ENCODE data around the gene MRPL36. TPM values are rescaled to one million over a fixed set of nuclear protein-coding genes. Genes with fewer than 3 reads are reported as not detected.

MRPL36 gene
- total and polyA plus RNA-seq, 8 donors = 4.9 to 101 (median 72.8) TPM

GRCh38 chr5:1793966-1794900, 5.4 kb downstream of the MRPL36 start:
- Histone ChIP-seq H3K4me1 (peaks cover 7 to 39% (median 26%) of the 10 kb centered on the region in 4 donors), H3K27me3 (no peaks in the 10 kb centered on the region), H3K36me3 (peaks cover 13 to 29% (median 28%) of the 10 kb centered on the region in 4 donors), H3K4me3 (no peak overlapping the region), H3K27ac (peak overlapping the region in 1 of 5 donors; percentile 66), H3K9me3 (no peaks in the 10 kb centered on the region)
- TF ChIP-seq POLR2A (IDR thresholded peaks at IDR 0.05) (no peak), CTCF (IDR thresholded peaks at IDR 0.05) (no peak), EP300 (IDR thresholded peaks at IDR 0.05) (no peak), POLR2AphosphoS5 (IDR thresholded peaks at IDR 0.05) (no peak)
- DNase-seq = no peak
- intact Hi-C loops (cut with DNase I; ENCODE audit: low total_unique reads) = no loop called here
- 81 to 86% (median 84%) methylated on average over 27 to 33 of the region's 33 CpGs for WGBS, 5 donors

DNA sequence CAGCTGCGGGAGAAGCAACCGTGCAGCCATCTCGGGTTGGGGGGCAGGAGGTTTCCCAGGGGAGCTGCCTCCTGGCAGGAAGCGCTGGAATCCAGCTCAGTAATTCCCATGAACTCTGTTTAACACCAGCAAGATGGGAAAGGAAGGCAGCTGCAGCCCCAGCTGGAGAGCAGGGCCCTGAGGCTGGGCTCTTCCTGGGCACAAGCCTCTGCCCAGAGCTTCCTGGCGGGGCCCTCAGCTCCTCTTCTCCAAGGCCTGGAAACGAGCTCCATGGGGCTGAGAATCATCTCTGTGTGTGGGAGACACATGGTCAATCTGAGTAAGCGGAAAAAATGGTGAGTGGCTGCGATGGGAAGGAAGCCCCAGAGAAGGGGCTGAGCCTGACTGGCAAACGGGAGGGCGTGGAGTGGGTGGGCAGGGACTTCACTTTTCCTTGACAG, 6.3 kb downstream of the MRPL36 start:
- Histone ChIP-seq H3K4me3 (peak overlapping the region in 1 of 4 donors; percentile 3), H3K27ac (peak overlapping the region in 2 of 5 donors; percentile 31 to 66), H3K27me3 (no peaks in the 10 kb centered on the region), H3K9me3 (no peaks in the 10 kb centered on the region), H3K4me1 (peaks cover 0 to 30% (median 17%) of the 10 kb centered on the region in 4 donors), H3K36me3 (peaks cover 13 to 25% (median 24%) of the 10 kb centered on the region in 4 donors)
- WGBS, 5 donors = 62 to 78% (median 67%) methylated on average over 10 of the region's 10 CpGs
- TF ChIP-seq EP300 (IDR thresholded peaks at IDR 0.05) (no peak), CTCF (IDR thresholded peaks at IDR 0.05) (no peak)
- DNase-seq = no peak
- intact Hi-C loops (cut with DNase I; ENCODE audit: low total_unique reads) = no loop called here

- 60 to 77% (median 72%) methylated on average over 8 of the region's 8 CpGs for WGBS, 5 donors
- H3K36me3 ChIP-seq = peaks cover 10 to 21% (median 20%) of the 10 kb centered on the region in 4 donors
- intact Hi-C loops (cut with DNase I; ENCODE audit: low total_unique reads) = no loop called here
- H3K4me1 ChIP-seq = peaks cover 0 to 25% (median 15%) of the 10 kb centered on the region in 4 donors
- peak overlapping the region in 1 of 4 donors; percentile 3 for H3K4me3 ChIP-seq
- DNase-seq = peak; percentile 38 to 53
- no peaks in the 10 kb centered on the region for H3K9me3 ChIP-seq
- peak overlapping the region in 2 of 5 donors; percentile 31 to 66 for H3K27ac ChIP-seq
- peaks cover 0 to 2% (median 0%) of the 10 kb centered on the region in 3 donors for H3K27me3 ChIP-seq
- no peak for TF ChIP-seq POLR2A (IDR thresholded peaks at IDR 0.05)
- no peak for TF ChIP-seq EP300 (IDR thresholded peaks at IDR 0.05)
- no peak for TF ChIP-seq CTCF (IDR thresholded peaks at IDR 0.05)
- peak in 1 of 3 donors; percentile 12 for TF ChIP-seq POLR2AphosphoS5 (IDR thresholded peaks at IDR 0.05)
Observed at GRCh38 chr5:1792842-1793266, 6.8 kb downstream of the MRPL36 start.

- 76 to 90% (median 84%) methylated on average over 3 of the region's 3 CpGs for WGBS, 5 donors
- Histone ChIP-seq H3K4me1 (peaks cover 0 to 10% (median 5%) of the 10 kb centered on the region in 4 donors), H3K4me3 (no peak overlapping the region), H3K27me3 (peaks cover 0 to 19% (median 0%) of the 10 kb centered on the region in 3 donors), H3K9me3 (no peaks in the 10 kb centered on the region), H3K27ac (no peak overlapping the region), H3K36me3 (peaks cover 0 to 4% (median 3%) of the 10 kb centered on the region in 4 donors)
- no peak for TF ChIP-seq POLR2AphosphoS5 (IDR thresholded peaks at IDR 0.05)
- no peak for TF ChIP-seq CTCF (IDR thresholded peaks at IDR 0.05)
- intact Hi-C loops (cut with DNase I; ENCODE audit: low total_unique reads) = no loop called here
- DNase-seq = no peak
Observed at GRCh38 chr5:1791176-1791575, 8.5 kb downstream of the MRPL36 start.
